H1 (cell line): Measurements from ENCODE around the gene PSMB1.
"Not testable (repeated sequence)": the region's sequence is repeated elsewhere in the genome, so short reads cannot be mapped to it uniquely, and the experiment has no call there.

Source experiments
- ASH2L ChIP-seq: fragments of 200-600, 300-600 bp; sonication (generic); IDR thresholded peaks from one replicate; pipeline ENCODE4 v1.7.1; 2017; ENCODE audit warnings: low read length
- CBX8 ChIP-seq: fragments of 300-800, 300-1000 bp; sonication (generic); IDR thresholded peaks from 2 replicates; pipeline ENCODE4 v1.7.1; 2016; ENCODE audit warnings: low read depth, low read length, borderline replicate concordance
- CEBPB ChIP-seq: IDR thresholded peaks from 2 replicates; pipeline ENCODE4 v1.6.1; 2012; ENCODE audit warnings: low read depth, low read length
- EZH2 ChIP-seq: fragments of 200-600 bp; sonication (generic); IDR thresholded peaks from 2 replicates; pipeline ENCODE4 v1.7.1; 2012; ENCODE audit warnings: low read depth, mild to moderate bottlenecking, moderate library complexity, low read length, inconsistent platforms; ENCODE audit not compliant: severe bottlenecking
- GTF2F1 ChIP-seq: IDR thresholded peaks from 2 replicates; pipeline ENCODE4 v1.6.1; 2012; ENCODE audit warnings: low read depth, low read length, improper control_type of control experiment, borderline replicate concordance
- PHF8 ChIP-seq: fragments of 200-600 bp; sonication (generic); conservative IDR thresholded peaks from 2 replicates; pipeline ENCODE4 v1.7.1; 2012; ENCODE audit warnings: low read depth, mild to moderate bottlenecking, inconsistent platforms, low read length, moderate library complexity
- POLR2A ChIP-seq, 2 experiments: IDR thresholded peaks; 1 replicate in 1 of 2; 2 replicates in 1 of 2; pipeline ENCODE4 v1.6.1; 2011; ENCODE audit warnings: low read depth in 2 of 2, low read length in 2 of 2, mild to moderate bottlenecking in 2 of 2; ENCODE audit errors: control extremely low read depth in 1 of 2
- RBBP5 ChIP-seq: IDR thresholded peaks from 2 replicates; pipeline ENCODE4 v1.7.1; 2012; ENCODE audit warnings: low read depth, mild to moderate bottlenecking, inconsistent platforms, low read length, moderate library complexity, borderline replicate concordance
- TAF7 ChIP-seq: optimal IDR thresholded peaks from 2 replicates; pipeline ENCODE3; 2011; ENCODE audit warnings: low read depth, mild to moderate bottlenecking, inconsistent platforms, low read length, moderate library complexity, borderline replicate concordance
- TF ChIP-seq, protein P1 (sequence below), 3 experiments: IDR thresholded peaks; 1 replicate in 2 of 3; 2 replicates in 1 of 3; pipeline versions ENCODE4 v1.5.1 to v1.6.1; 2011; ENCODE audit warnings: low read length in 3 of 3, mild to moderate bottlenecking in 3 of 3, inconsistent platforms in 2 of 3, low read depth in 1 of 3, moderate library complexity in 1 of 3; ENCODE audit not compliant: insufficient read depth in 1 of 3; ENCODE audit errors: control extremely low read depth in 1 of 3
- TF ChIP-seq, protein P2 (sequence below): IDR thresholded peaks from 2 replicates; pipeline ENCODE4 v1.6.1; 2012; ENCODE audit warnings: inconsistent platforms
- TF ChIP-seq, protein P3 (sequence below): IDR thresholded peaks from 2 replicates; pipeline ENCODE4 v1.6.1; 2011; ENCODE audit warnings: low read length, improper control_type of control experiment

DNA sequence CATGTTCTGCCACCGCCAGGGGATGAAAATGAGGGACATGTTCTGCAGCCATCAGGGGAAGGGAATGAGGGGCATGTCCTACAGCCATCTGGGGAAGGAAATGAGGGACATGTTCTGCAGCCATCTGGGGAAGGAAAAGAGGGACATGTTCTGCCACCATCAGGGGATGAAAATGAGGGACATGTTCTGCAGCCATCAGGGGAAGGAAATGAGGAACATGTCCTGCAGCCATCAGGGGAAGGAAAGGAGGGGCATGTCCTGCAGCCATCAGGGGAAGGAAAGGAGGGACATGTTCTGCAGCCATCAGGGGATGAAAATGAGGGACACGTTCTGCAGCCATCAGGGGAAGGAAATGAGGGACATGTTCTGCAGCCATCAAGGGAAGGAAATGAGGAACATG, 50.8 kb downstream of the PSMB1 start:
- TF ChIP-seq, protein P1, sequence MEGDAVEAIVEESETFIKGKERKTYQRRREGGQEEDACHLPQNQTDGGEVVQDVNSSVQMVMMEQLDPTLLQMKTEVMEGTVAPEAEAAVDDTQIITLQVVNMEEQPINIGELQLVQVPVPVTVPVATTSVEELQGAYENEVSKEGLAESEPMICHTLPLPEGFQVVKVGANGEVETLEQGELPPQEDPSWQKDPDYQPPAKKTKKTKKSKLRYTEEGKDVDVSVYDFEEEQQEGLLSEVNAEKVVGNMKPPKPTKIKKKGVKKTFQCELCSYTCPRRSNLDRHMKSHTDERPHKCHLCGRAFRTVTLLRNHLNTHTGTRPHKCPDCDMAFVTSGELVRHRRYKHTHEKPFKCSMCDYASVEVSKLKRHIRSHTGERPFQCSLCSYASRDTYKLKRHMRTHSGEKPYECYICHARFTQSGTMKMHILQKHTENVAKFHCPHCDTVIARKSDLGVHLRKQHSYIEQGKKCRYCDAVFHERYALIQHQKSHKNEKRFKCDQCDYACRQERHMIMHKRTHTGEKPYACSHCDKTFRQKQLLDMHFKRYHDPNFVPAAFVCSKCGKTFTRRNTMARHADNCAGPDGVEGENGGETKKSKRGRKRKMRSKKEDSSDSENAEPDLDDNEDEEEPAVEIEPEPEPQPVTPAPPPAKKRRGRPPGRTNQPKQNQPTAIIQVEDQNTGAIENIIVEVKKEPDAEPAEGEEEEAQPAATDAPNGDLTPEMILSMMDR (IDR thresholded peaks at IDR 0.05; ENCODE audit: control extremely low read depth in 1 of 3, insufficient read depth in 1 of 3, low read depth in 1 of 3, low read length in 3 of 3), result not testable (repeated sequence)
- TF ChIP-seq EZH2; POLR2A (IDR thresholded peaks at IDR 0.05; ENCODE audit: control extremely low read depth in 1 of 2, low read depth in 2 of 2, low read length in 2 of 2); ASH2L; PHF8; GTF2F1; TAF7; CEBPB; RBBP5; CBX8: not testable (repeated sequence)
- TF ChIP-seq, protein P2, sequence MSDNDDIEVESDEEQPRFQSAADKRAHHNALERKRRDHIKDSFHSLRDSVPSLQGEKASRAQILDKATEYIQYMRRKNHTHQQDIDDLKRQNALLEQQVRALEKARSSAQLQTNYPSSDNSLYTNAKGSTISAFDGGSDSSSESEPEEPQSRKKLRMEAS, result not testable (repeated sequence)
- TF ChIP-seq, protein P3, sequence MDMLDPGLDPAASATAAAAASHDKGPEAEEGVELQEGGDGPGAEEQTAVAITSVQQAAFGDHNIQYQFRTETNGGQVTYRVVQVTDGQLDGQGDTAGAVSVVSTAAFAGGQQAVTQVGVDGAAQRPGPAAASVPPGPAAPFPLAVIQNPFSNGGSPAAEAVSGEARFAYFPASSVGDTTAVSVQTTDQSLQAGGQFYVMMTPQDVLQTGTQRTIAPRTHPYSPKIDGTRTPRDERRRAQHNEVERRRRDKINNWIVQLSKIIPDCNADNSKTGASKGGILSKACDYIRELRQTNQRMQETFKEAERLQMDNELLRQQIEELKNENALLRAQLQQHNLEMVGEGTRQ, result not testable (repeated sequence)
